ENCODE data around the gene SUSD4.

DNA sequence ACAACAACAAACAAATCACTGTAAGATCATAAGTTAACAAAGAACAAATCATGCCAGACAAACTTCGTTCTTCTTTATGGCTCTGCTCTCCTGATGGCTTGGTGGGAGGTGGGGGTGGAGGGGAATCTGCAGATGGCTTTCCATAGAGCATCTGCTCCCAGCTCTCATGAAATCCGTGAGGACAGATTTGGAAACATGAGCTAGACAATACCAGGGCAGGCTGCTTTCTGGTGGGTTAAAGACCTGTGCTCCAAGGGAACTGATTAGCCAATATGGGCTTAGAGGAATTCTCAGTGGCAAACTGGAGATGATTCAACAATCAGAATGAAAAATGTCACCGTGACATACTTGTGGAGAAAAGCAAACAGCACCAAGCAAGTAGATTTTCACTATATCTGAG lies 151.5 kb downstream of the SUSD4 start:
- TF ChIP-seq CTCF (IDR thresholded peaks at IDR 0.05) (no peak), EZH2phosphoT487 (IDR thresholded peaks at IDR 0.05) (no peak)
